Skeletal muscle satellite cell (primary cell): ENCODE data around the gene GPRIN3.

Experiments used
- H3K27me3 ChIP-seq: 2 replicates; pipeline ENCODE4 v1.7.0; 2013; ENCODE audit warnings: low read length; ENCODE audit not compliant: control insufficient read depth, insufficient read depth
- H3K36me3 ChIP-seq: 2 replicates; pipeline ENCODE4 v1.7.0; 2013; ENCODE audit warnings: mild to moderate bottlenecking, control low read depth, low read length; ENCODE audit not compliant: insufficient read depth
- H3K4me1 ChIP-seq: 2 replicates; pipeline ENCODE4 v1.7.0; 2013; ENCODE audit warnings: low read length; ENCODE audit not compliant: control insufficient read depth, insufficient read depth
- H3K4me2 ChIP-seq: 2 replicates; pipeline ENCODE4 v1.7.0; 2013; ENCODE audit warnings: mild to moderate bottlenecking, low read length
- H3K4me3 ChIP-seq: 2 replicates; pipeline ENCODE4 v1.7.0; 2013; ENCODE audit warnings: low read length
- H3K9ac ChIP-seq: 2 replicates; pipeline ENCODE4 v1.7.0; 2013; ENCODE audit warnings: mild to moderate bottlenecking, low read depth, low read length, moderate library complexity
- H3K9me3 ChIP-seq: replicated peaks from 2 replicates; pipeline ENCODE4 v1.7.0; 2013; ENCODE audit warnings: mild to moderate bottlenecking, control low read depth, low read length

Gene GPRIN3

GRCh38 chr4:89334830-89335229 is 27.2 kb upstream of the GPRIN3 start:
- no peak overlapping the region for H3K4me2 ChIP-seq
- no peaks in the 10 kb centered on the region for H3K4me1 ChIP-seq
- no peak overlapping the region for H3K4me3 ChIP-seq
- H3K27me3 ChIP-seq = peaks cover 4% of the 10 kb centered on the region
- H3K36me3 ChIP-seq = no peaks in the 10 kb centered on the region
- no peak overlapping the region for H3K9ac ChIP-seq
- no peaks in the 10 kb centered on the region for H3K9me3 ChIP-seq

- H3K36me3 ChIP-seq = no peaks in the 10 kb centered on the region
- peaks cover 4% of the 10 kb centered on the region for H3K27me3 ChIP-seq
- no peaks in the 10 kb centered on the region for H3K9me3 ChIP-seq
- no peak overlapping the region for H3K9ac ChIP-seq
- H3K4me2 ChIP-seq = no peak overlapping the region
- no peaks in the 10 kb centered on the region for H3K4me1 ChIP-seq
- H3K4me3 ChIP-seq = no peak overlapping the region
Observed at GRCh38 chr4:89334311-89334710, 26.7 kb upstream of the GPRIN3 start.

- Histone ChIP-seq H3K9me3 (no peaks in the 10 kb centered on the region), H3K4me1 (no peaks in the 10 kb centered on the region), H3K4me2 (no peak overlapping the region), H3K4me3 (no peak overlapping the region), H3K27me3 (peaks cover 4% of the 10 kb centered on the region), H3K36me3 (no peaks in the 10 kb centered on the region), H3K9ac (no peak overlapping the region)
Observed at GRCh38 chr4:89331686-89332544, 24.3 kb upstream of the GPRIN3 start.

- no peaks in the 10 kb centered on the region for H3K9me3 ChIP-seq
- H3K27me3 ChIP-seq = peaks cover 4% of the 10 kb centered on the region
- no peaks in the 10 kb centered on the region for H3K36me3 ChIP-seq
- H3K9ac ChIP-seq = no peak overlapping the region
- no peaks in the 10 kb centered on the region for H3K4me1 ChIP-seq
- H3K4me3 ChIP-seq = no peak overlapping the region
- H3K4me2 ChIP-seq = no peak overlapping the region
Observed at GRCh38 chr4:89331197-89331596, 23.6 kb upstream of the GPRIN3 start.

GRCh38 chr4:89329280-89329679 is 21.7 kb upstream of the GPRIN3 start:
- no peak overlapping the region for H3K4me3 ChIP-seq

GRCh38 chr4:89324671-89325070 is 17.1 kb upstream of the GPRIN3 start:
- Histone ChIP-seq H3K36me3 (no peaks in the 10 kb centered on the region), H3K9me3 (no peaks in the 10 kb centered on the region), H3K27me3 (no peaks in the 10 kb centered on the region), H3K4me1 (peaks cover 5% of the 10 kb centered on the region), H3K9ac (no peak overlapping the region), H3K4me2 (no peak overlapping the region), H3K4me3 (no peak overlapping the region)

More at GRCh38 chr4:89329280-89329679, 21.7 kb upstream of the GPRIN3 start:
- no peak overlapping the region for H3K4me2 ChIP-seq
- no peaks in the 10 kb centered on the region for H3K36me3 ChIP-seq
- H3K27me3 ChIP-seq = no peaks in the 10 kb centered on the region
- no peaks in the 10 kb centered on the region for H3K9me3 ChIP-seq
- peaks cover 5% of the 10 kb centered on the region for H3K4me1 ChIP-seq
- H3K9ac ChIP-seq = no peak overlapping the region

GRCh38 chr4:89322671-89323070 is 15.1 kb upstream of the GPRIN3 start:
- Histone ChIP-seq H3K4me1 (peaks cover 5% of the 10 kb centered on the region), H3K4me3 (no peak overlapping the region), H3K9ac (no peak overlapping the region), H3K27me3 (no peaks in the 10 kb centered on the region), H3K9me3 (no peaks in the 10 kb centered on the region), H3K4me2 (no peak overlapping the region), H3K36me3 (no peaks in the 10 kb centered on the region)

DNA sequence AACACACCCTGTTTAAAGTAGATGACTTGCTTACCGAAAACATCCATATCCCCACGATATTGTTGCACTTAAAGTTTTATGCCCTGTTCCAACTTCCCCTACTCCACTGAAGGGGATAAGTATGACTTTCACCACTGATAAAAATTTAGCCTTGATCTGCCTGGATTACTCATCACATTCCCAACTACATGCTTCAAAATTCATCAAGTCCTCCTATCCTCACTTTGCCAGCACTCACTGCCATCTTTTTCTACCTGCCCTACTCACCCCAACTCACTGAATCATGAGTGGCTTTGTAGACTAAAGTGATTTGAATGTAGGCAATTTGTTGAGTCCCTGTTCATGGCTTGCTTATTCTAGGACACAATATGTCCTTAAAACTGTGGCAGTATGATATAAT is 12.2 kb upstream of the GPRIN3 start:
- Histone ChIP-seq H3K4me1 (peaks cover 18% of the 10 kb centered on the region), H3K9ac (no peak overlapping the region), H3K36me3 (no peaks in the 10 kb centered on the region), H3K9me3 (no peaks in the 10 kb centered on the region), H3K27me3 (no peaks in the 10 kb centered on the region), H3K4me3 (no peak overlapping the region), H3K4me2 (no peak overlapping the region)

DNA sequence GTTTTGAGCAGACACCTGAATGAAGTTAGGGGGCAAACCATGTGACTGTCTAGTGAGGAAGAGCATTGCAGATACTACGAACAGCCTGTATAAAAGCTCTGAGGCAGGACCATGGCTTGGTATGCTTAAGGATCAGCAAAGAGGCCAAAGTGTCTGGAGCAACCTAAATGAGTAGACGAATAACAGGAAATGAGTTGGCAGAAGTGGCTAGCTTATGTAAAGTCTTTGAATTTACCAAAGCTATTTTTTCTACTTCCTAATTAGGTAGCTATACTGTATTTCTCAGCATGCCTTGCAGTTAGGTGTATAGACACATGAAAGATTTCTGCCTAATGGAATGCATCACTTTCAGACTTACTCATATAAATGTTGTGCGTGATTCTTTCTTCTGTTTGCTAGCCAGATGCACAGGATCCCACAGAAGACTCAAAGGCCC is 9.3 kb upstream of the GPRIN3 start:
- no peak overlapping the region for H3K4me2 ChIP-seq
- H3K9me3 ChIP-seq = no peaks in the 10 kb centered on the region
- peaks cover 13% of the 10 kb centered on the region for H3K4me1 ChIP-seq
- H3K36me3 ChIP-seq = no peaks in the 10 kb centered on the region
- H3K9ac ChIP-seq = no peak overlapping the region
- no peaks in the 10 kb centered on the region for H3K27me3 ChIP-seq
- H3K4me3 ChIP-seq = no peak overlapping the region

GRCh38 chr4:89316211-89316610 is 8.6 kb upstream of the GPRIN3 start:
- H3K9ac ChIP-seq = no peak overlapping the region
- no peaks in the 10 kb centered on the region for H3K9me3 ChIP-seq
- H3K4me3 ChIP-seq = no peak overlapping the region

GRCh38 chr4:89314291-89314690 is 6.7 kb upstream of the GPRIN3 start:
- no peaks in the 10 kb centered on the region for H3K27me3 ChIP-seq
- H3K4me3 ChIP-seq = no peak overlapping the region
- no peaks in the 10 kb centered on the region for H3K9me3 ChIP-seq
- peaks cover 13% of the 10 kb centered on the region for H3K4me1 ChIP-seq
- no peak overlapping the region for H3K9ac ChIP-seq
- no peak overlapping the region for H3K4me2 ChIP-seq
- no peaks in the 10 kb centered on the region for H3K36me3 ChIP-seq

More at GRCh38 chr4:89316211-89316610, 8.6 kb upstream of the GPRIN3 start:
- no peak overlapping the region for H3K4me2 ChIP-seq
- H3K4me1 ChIP-seq = peaks cover 13% of the 10 kb centered on the region
- H3K36me3 ChIP-seq = no peaks in the 10 kb centered on the region
- no peaks in the 10 kb centered on the region for H3K27me3 ChIP-seq

- Histone ChIP-seq H3K9ac (no peak overlapping the region), H3K27me3 (peaks cover 9% of the 10 kb centered on the region), H3K9me3 (no peaks in the 10 kb centered on the region), H3K4me3 (no peak overlapping the region), H3K4me1 (peaks cover 9% of the 10 kb centered on the region), H3K36me3 (no peaks in the 10 kb centered on the region), H3K4me2 (no peak overlapping the region)
Observed at GRCh38 chr4:89312066-89312465, 4.5 kb upstream of the GPRIN3 start.
